NCI-H748 (cell line): ENCODE measurements around the gene PPP3R1.

Source experiments
- DNase-seq: peaks from one replicate; lab custom pipeline; 2025; ENCODE audit not compliant: unreplicated experiment; lab: John Stamatoyannopoulos, UW

Gene PPP3R1

DNA sequence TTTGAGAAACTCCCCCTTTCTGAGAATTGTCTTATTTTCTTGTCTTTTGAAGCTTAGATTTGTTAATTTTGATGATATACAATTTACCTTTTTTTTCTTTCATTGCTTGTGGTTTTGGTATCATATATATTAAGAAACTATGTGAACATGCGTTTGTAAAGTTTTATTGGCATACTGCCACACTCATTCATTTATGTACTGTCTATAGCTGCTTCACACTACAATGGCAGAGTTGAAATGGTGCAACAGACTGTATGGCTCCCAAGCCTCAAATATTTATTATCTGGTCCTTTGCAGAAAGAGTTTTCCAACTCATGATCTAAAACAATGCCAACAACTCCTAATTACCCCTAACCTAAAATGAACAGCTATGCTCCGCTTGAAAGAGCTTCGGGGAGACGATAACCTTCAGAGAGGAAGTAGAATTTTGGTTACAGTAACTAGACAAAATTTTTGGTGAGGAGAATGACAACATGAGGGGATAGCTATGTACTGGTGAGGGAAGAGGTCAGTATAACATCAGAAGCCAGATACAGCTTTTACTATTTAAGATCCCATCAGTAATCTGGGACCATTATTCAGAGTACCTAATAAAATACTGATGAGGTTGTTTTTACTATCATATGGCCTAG is 16.1 kb downstream of the PPP3R1 start:
- DNase-seq, result no peak

DNA sequence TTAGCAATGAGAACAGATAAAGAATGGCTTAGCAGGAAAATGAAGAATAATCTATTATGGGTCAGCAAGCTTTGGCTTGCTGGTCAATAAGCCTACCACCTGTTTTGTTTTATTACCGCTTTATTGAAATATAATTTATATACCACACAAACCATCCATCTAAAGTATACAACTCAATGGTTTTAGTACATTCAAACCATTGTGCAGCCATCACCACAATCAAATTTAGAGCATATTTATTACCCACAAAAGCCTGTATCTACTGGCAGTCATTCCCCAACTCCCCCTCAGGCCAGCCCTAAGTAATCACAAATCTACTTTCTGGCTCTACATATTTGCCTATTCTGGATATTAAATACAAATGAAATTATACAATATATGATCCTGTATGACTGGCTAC is 17.2 kb downstream of the PPP3R1 start:
- no peak for DNase-seq

DNA sequence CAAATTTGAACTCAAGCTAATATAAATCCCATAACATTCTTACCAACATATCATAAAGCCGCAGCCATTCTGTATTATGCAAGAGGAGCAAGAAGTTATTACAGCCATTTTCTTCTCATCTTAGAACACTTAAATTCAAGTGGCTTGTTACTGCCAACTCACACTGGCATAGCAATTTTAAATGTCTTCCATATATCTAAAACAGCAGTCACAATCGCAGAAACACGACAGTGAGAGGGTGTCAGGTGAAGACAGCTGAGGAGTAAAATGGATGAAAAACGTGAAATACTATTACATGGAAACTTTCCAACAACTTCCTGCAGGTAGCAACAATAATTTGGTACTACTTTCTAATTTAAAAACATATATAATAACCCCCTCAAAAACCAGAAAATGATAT is 17.9 kb downstream of the PPP3R1 start:
- DNase-seq, result no peak

DNA sequence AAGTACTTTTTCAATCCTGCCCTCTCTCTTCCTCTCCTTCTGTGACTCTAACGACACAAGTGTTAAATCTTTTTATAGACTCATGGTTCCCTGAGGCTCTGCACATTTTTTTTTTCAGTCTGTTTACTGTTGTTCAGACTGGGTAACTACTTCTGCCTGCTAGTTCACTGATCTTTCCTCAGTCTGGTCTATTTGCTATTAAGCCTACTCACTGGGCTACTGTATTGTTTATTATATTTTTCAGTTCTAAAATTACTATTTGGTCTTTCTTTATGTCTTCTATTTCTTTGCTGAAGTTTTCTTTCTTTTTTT is 21.3 kb downstream of the PPP3R1 start:
- DNase-seq, result no peak

DNA sequence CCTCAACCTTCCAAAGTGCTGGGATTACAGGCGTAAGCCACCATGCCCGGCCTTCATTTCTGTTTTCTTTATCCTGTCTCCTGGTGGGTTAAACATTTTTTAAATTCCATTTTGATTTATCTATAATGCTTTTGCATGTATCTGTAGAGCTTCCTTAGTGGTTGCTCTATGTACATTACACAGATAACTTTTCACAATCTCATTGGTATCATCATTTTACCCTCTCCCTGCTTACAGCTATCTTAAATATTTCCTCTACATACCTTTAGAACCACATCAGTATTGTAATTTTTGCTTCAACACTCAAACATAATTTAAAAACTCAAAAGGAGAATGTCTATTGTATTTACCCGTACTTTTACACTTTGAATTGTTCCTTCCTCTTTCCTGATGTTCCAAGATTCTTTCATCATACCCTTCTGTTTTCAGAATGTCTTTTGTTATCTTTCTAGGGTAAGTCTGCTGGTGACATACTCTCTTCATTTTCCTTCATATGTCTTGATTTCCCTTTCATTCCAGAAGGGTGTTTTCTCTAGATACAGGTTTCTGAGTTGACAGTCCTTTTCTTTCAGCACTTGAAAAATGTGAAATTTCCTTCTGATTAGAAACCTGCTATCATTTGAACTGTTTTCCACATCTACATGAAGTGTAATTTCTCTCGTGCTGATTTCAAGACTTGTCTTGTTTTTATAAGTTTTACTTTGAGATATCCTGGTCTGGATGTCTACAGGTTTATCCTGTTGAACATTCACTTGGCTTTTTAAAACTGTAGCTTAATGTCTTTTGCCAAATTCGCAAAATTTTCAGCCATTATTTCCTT is 21.9 kb downstream of the PPP3R1 start:
- DNase-seq, result no peak

DNA sequence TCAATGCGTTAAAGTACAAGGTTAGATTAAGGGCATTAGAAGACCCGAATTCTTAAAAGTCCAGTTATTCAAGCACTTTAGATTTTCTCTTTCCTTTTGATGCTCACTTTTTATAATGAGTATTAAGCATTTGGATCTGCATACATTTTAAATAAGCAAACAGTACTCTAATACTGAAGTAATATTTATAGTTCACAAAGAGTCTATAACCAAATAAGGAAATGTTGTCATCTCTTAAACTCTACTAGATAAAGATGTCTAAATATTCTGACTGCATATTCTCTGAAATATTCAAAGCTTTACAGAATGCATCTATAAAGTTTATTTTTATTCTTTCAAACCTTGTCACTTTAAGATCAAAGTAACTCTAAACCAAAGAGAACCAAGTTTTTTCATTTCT is 25.5 kb downstream of the PPP3R1 start:
- DNase-seq, result no peak

DNA sequence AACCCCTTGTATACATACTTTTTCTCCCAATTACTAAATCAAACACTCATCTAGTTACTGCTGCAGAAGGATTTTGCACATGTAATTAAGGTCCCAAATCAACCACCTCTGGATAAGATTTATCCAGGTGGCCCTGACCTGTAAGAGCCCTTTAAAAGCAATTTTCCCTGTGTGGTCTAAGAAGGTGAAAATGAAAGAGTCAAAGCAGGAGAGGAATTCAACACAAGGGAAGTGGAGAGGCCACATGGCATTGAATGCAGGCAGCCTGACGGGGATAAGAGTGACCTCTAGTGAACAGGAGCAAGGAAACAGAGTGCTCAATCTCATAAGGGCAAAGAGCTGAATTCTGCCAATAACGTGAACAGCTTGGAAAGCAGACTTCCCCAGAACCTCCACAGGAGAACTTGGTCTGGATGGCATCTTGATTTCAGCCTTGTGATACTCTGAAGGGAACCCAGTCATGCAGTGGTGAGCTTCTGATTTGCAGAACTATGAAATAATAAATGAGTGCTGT is 27.2 kb downstream of the PPP3R1 start:
- DNase-seq, result peak; percentile 4

DNA sequence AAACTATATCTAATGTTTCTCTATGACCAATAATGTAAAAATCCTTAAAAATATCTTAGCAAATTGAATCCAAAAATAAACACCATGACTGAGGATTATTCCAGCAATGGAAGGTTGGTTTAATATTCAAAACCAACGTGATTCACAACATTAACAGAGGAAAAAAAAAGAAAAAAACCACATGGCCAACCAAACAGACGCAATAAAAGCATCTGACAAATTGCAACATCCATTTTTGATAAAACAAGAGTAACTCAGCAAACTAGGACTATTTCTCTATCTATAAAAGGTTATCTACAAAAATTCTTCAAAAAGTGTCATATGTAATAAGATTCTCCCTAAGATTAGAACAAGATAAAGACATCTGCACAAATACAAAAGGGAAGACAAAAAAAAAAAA is 28.9 kb downstream of the PPP3R1 start:
- no peak for DNase-seq

DNA sequence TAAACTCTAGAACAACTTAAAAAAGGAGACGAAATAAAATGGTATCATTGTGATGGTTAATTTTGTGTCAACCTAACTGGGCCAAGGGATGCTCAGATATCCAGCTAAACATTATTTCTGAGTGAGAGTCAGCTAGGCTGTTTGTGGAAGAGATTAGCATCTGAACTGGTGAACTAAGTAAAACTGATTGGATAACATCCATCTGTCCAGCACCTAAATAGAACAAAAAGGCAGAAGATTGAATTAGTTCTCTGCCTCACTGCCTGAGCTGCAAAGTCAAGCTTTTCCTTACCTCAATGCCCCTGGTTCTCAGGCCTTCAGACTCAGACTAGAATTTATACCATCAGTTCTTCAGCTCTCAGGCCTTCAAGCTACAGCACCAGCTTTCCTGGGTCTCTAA is 30.0 kb downstream of the PPP3R1 start:
- DNase-seq, result no peak

DNA sequence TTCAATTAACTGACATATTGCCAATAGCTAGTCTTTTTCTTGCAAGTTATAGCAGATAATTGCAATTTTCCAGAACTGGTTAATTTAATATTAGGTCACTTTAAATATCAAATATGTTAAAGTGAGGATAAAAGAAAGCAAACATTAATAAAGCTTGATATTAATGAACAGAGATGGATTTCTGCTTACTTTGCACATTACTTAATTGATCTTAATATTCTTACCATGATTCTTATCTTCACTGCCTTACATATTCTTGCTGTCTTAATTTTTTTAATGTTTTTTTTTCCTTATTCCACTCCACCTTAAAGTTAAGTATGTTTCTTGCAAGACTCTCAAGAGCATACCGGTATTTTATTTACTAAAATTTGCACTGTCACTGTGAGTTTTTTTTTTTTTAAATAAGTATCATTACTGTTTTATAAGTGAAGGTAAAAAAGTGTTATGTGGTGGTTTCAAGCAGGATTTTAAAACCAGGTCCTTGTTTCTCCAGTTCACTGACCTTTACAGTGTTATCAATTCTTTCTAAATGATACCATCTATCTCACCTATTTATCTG is 33.9 kb downstream of the PPP3R1 start:
- no peak for DNase-seq

DNA sequence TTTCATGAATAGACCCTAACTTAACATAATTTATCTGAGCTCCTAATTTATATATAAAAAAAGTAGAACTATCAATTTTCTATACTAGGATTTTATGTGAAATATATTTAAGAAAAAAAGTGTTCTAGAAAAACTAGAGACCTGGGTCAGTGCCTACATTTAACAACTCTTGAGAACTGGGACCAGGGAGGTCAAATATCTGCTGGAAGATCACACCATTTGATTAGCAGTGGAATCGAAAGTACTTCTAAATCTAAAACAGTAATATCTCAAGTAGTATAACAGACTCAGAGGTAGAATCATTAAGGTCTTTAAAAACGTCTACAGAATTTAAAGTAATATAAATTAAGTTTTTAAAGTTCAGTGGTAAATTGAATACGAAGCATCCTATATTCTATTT is 34.6 kb downstream of the PPP3R1 start:
- no peak for DNase-seq

DNA sequence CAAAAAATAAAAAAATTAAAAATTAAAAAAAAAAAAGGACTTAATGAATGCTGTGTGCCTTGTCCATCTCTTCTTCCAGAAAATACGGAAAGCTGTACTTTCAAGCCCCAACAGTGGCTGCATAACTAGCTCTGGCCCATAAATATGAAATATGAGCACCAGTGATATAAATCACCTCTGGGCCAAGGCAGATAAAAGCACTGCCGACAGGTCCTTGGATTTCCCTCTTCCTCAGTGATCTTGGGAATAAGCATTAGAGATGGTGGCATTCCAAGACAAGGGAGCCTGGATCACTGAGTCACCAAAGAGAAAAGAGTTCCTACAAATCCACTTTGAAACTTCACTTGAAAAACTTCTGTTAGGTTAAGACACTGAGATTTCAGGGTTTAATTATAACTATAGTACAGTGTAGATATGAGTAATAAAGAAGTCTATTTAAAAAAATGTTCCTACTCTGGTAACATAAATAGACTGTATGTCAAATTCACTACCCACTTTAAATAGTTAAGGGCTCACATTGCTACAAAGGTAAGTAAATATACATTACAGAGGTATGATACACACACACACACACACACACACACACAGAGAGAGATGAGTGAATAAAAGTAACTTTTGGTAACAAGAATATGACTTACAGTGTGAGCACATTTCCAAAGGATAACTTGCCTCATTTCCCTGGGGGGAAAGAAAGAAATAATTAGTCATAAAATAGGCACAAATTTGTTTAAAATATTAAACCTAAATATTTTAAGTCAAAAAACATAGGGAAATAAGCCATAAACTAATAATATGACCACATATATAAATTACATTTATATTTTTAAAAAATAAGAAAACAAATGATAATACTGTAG is 35.6 kb downstream of the PPP3R1 start:
- no peak for DNase-seq

DNA sequence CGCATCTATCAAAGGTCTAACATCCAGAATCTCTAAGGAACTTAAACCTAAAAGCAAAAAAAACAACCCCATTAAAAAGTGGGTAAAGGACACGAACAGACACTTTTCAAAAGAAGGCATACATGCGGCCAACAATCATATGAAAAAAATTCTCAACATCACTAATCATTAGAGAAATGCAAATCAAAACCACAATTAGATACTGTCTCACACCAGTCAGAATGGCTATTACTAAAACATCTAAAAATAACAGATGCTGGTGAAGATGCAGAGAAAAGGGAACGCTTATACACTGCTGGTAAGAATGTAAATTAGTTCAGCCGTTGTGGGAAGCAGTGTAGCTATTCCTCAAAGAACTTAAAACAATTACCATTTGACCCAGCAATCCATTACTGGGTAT is 38.0 kb downstream of the PPP3R1 start:
- DNase-seq, result no peak

DNA sequence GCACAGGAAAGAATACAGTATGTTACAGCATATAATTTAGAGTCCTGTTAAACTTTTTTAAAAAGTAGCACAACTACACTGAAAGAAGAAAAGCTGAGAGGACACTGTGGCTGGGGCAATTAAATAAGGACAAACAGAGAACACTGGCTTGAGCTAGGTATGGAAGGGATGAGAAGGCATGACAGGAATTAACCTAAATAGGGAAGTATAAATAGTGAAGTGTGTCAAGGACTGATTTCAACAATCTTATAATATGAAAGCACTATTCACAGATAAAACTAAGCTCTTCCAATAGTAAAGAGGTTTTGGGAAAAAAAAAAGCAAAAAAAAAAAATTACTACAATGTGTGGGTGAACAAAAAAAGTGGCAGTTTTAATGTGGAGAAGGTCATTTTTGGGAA is 45.5 kb downstream of the PPP3R1 start:
- DNase-seq, result no peak

DNA sequence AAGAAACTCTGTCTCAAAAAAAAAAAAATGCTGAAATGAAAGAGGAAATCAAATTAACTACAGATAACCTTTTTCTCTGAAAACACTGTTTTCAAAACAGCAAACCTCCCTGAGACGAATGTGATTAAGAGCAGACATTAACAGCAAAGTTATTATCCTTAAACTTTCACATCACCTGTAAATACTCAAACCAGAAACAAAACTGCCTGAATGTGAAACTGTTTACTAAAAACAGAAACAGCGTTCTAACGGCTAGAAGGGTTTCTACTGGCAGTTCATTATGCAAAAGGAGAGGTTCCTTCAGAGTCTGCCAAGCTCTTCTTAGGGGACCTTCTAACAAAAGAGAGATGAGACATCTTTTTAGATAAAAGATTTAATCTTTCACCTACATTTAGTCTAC is 48.7 kb downstream of the PPP3R1 start:
- no peak for DNase-seq

DNA sequence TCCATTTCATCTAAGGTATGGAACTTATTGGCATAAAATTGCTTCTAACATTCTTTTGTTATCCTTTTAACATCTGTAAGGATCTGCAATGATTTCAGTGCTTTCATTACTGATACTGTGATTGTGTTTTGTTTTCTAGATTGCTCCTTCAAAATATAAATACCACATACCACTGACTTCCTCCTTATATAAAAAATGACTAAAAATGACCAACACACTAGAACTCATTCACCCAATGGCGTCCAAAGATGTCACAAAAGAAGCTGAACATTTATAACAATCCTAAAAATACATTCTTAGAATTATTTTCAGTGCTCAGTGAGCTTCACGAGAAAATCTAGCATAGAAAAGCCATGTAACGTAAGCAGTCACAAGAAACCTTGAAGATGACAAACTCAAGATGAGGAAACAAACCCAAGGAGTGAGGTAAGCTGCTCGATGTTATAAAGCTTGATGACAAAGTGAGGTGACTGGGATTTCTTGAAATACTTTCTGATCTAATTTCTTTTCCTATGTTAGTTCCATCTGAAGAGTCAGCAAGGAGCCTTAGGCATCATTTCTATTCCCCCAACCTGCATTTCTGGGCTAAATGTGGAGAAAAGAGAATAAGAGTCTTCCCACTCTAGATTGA is 52.1 kb downstream of the PPP3R1 start:
- no peak for DNase-seq

DNA sequence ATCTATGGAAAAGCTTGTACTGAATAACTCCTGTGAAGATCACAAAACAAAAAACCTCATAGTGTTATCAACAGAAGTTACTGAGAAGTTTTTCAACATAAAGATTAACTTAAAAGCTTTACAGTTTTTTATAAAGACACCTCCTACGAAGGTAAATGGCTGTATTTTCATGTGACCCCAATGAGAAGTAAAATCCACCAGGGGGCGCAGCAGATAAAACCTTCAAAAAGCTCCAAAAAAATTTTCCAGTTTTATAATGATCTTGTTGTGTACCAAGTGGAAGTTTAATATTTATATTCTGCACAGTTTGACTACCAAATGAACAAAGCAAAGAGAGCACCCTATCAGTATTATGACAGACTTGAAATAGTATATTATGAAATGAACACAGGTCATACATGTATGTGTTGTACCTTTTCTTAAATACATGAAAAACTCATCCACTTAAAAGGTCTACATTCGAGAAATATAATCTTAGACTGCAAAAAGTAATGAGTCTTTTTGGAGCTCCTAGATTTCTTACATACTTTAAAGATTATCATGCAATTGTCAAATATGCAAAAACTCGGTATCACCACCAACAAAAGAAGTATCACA is 56.1 kb downstream of the PPP3R1 start:
- peak; percentile 38 for DNase-seq

DNA sequence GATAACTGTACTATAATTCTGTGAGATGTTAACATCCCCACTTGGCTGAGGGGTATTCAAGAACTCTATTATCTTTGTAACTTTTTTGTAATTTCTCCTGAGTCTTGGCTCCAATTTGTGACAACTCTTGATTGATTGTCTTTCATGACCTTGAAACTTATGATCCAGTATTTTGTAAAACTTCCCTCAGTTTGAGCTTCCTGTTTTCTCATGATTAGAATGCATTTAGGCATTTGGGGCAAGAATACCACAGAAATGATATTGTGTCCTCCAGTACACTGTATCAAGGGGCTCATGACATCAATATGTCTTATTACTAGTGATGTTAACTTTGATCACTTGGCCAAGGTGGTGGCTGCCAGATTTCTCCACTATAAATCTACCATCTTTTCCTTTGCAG is 57.2 kb downstream of the PPP3R1 start:
- no peak for DNase-seq

DNA sequence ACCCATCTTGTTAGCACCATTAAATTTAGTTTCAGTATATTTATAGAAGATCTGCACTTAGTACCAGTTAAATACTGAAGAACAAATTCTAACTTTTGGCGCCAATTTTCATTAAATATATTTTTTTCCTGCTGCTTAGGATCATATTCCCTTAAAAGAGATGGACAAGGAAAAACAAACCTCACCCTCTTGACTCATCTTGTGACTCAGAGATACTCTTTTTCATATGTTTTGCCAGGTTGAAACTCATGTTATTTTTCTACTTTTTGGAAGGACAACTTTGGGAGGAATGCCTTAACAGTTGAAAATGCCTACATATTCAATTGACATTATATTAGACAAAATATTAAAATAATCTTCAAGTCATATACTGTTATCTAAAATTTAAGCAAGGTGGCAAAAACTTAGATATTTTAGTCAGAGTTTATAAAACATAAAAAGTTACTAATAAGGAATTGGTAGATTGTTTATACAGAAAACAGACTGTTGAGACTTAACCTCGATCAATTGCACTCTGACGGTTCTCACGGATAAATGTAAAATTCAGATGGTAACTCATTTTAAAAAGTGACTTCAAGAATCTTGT is 58.5 kb downstream of the PPP3R1 start:
- no peak for DNase-seq

DNA sequence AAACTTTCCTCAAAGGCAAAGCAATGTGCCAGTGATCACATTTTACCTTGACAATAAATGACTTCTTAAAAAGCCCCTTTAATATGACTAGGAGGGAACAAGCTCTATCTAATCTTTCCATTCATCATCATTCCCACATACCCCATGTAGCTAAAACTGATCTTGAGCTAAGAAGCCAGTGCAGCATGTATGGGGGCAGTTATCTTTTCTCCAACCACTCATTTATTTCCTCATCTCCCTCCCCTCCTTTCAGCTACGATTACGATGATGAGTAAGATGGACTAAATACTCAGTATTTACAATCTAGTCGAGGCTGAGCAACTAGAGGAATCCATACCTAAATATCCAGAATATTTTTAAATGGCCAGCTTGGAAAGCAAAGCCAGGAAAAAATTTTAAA is 59.2 kb downstream of the PPP3R1 start:
- no peak for DNase-seq
